GM10266 (cell line): ENCODE results near the gene TSPYL1.

Experiments used
- DNase-seq: peaks from one replicate; pipeline ENCODE4 v3.0.0; 2012; ENCODE audit errors: extremely low spot score
- CTCF ChIP-seq: IDR thresholded peaks from 2 replicates; pipeline ENCODE4 v1.5.1; 2012; ENCODE audit warnings: mild to moderate bottlenecking, low read depth; ENCODE audit not compliant: control insufficient read depth, insufficient read depth; ENCODE audit errors: missing control alignments

TSPYL1 gene

GRCh38 chr6:116251568-116252384 is 28.0 kb downstream of the TSPYL1 start:
- no peak for TF ChIP-seq CTCF
- DNase-seq = no peak

GRCh38 chr6:116248577-116248976 is 31.2 kb downstream of the TSPYL1 start:
- TF ChIP-seq CTCF = no peak
- no peak for DNase-seq

GRCh38 chr6:116247285-116247684 is 32.4 kb downstream of the TSPYL1 start:
- no peak for DNase-seq
- TF ChIP-seq CTCF = no peak

- no peak for TF ChIP-seq CTCF
Measured at GRCh38 chr6:116246089-116246488, 33.6 kb downstream of the TSPYL1 start.

GRCh38 chr6:116244284-116244683 is 35.4 kb downstream of the TSPYL1 start:
- DNase-seq = no peak
- no peak for TF ChIP-seq CTCF

More at GRCh38 chr6:116246089-116246488, 33.6 kb downstream of the TSPYL1 start:
- DNase-seq = no peak

GRCh38 chr6:116239856-116240255 is 39.9 kb downstream of the TSPYL1 start:
- no peak for TF ChIP-seq CTCF
- no peak for DNase-seq

- no peak for DNase-seq
- no peak for TF ChIP-seq CTCF
Measured at GRCh38 chr6:116239256-116239655, 40.5 kb downstream of the TSPYL1 start.
